Epithelial cell of proximal tubule (primary cell): ENCODE results near the gene EIF3I. TPM values are rescaled to one million over a fixed set of nuclear protein-coding genes. Genes with fewer than 3 reads are reported as not detected.

ENCODE experiments used
- DNase-seq: peaks from one replicate; pipeline ENCODE4 v3.0.0-alpha.2; 2011; ENCODE audit warnings: low read depth
- H3K4me3 ChIP-seq: 2 replicates; pipeline ENCODE4 v1.5.1; 2011; ENCODE audit warnings: low read depth, mild to moderate bottlenecking, low read length
- total RNA-seq: library from RNA; depleted of rRNA; stranded (reverse); fragments of >200 nt; gene quantifications from 2 replicates; pipeline ENCODE4 v1.2.3, GENCODE V29; 2015
- TF ChIP-seq, protein P1 (sequence below): conservative IDR thresholded peaks from 2 replicates; pipeline ENCODE4 v1.5.1; 2012; ENCODE audit warnings: low read depth, mild to moderate bottlenecking, low read length

Gene EIF3I
- total RNA-seq, 1 donor from 2014 or later: 338 TPM

DNA sequence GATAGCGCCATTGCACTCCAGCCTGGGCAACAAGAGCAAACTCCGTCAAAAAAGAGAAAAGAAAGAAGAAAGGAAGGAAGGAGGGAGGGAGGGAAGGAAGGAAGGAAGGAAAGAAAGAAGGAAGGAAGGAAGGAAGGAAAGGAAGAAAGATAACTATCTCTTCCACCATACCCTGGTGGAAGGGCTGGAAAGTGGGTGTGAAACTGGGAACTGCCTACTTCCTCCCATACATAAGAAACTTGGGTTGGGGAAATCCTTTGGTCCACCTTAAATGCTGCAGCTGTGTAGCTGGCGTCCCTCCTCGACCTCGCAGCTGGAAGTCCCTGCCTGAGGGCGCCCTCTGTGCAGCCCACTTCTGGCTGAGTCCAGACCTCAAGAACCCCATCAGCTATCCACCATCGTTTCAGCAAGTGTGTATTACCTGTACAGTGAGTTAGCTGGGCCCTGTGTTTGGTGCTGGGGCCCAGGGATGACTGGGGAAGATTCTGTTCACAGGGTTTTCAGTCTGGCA, 20.2 kb downstream of the EIF3I start:
- TF ChIP-seq, protein P1, sequence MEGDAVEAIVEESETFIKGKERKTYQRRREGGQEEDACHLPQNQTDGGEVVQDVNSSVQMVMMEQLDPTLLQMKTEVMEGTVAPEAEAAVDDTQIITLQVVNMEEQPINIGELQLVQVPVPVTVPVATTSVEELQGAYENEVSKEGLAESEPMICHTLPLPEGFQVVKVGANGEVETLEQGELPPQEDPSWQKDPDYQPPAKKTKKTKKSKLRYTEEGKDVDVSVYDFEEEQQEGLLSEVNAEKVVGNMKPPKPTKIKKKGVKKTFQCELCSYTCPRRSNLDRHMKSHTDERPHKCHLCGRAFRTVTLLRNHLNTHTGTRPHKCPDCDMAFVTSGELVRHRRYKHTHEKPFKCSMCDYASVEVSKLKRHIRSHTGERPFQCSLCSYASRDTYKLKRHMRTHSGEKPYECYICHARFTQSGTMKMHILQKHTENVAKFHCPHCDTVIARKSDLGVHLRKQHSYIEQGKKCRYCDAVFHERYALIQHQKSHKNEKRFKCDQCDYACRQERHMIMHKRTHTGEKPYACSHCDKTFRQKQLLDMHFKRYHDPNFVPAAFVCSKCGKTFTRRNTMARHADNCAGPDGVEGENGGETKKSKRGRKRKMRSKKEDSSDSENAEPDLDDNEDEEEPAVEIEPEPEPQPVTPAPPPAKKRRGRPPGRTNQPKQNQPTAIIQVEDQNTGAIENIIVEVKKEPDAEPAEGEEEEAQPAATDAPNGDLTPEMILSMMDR: no peak
- no peak for DNase-seq
- H3K4me3 ChIP-seq: no peak overlapping the region

DNA sequence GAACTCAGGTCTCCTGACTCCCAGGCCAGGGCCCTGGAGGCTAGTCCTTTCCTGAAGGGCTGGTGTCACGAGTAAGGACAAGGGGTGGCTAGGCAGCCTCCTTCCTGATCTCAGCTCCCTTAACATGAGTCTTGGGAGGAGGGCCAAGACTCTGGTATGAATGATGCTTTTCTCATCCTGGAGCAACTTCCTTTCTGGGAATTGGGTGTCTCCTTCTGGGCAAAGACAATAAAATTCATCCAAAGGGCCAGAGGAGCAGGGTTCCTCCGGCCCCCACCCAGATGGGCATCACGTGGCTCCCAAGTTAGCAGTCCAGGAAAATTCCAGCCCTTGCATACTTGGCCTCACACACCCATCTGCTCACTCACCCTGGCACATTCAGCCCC, 24.7 kb downstream of the EIF3I start, which contains the start of gene FAM167B:
Gene FAM167B (plus strand): TSS at position 335 of the 386 bp plus-strand sequence. CDS start 200 bp downstream, outside the sequence.
- H3K4me3 ChIP-seq: no peak within 1 kb of the TSS
- TF ChIP-seq, protein P1: no peak
- no peak for DNase-seq

DNA sequence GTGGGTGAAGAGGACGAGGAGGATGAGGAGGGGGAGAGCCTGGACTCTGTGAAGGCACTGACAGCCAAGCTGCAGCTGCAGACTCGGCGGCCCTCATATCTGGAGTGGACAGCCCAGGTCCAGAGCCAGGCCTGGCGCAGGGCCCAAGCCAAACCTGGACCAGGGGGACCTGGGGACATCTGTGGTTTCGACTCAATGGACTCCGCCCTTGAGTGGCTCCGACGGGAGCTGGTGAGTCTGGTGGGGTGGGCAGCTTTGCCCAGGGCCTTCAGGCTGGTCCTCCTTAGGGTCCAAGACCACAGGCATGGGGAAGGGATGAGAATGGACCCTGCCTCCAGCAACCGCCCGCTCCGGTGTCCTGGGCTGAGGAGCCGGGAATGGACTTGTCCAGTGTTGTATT, 25.2 kb downstream of the EIF3I start:
- H3K4me3 ChIP-seq: no peak overlapping the region
- TF ChIP-seq, protein P1: no peak
- no peak for DNase-seq

DNA sequence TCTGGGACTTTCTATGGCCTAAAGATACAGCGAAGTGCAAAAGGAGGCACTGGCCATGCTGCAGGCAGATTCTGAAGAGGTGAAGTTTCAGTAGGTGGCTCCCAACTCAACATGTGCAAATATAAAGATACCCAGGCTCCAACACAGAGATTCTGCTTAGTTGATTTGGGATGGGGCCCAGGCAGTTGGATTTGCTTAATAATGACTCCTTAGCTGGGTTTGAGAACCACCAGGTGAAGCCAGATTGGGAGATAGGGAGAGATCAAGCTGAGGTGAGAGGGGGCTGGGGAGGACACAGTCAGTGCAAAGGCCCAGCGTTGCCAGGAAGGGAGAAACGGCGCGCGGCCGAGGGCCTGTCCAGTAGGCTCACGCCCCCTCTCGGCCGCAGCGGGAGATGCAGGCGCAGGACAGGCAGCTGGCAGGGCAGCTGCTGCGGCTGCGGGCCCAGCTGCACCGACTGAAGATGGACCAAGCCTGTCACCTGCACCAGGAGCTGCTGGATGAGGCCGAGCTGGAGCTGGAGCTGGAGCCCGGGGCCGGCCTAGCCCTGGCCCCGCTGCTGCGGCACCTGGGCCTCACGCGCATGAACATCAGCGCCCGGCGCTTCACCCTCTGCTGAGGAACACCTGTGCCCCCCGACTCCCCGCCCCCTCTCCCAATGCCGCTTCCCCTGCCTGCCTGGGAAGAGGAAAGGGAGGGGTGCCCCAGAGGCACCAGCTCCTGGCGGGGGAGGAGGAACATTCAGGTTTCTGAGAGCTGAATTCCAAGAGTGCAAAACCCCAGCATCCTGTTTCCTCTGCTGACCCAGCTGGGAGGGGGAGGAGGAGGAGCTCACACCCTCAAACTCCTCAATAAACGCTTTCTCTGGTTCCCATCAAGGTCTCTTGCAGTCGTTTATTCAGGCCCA, 26.0 kb downstream of the EIF3I start:
- no peak for DNase-seq
- no peak overlapping the region for H3K4me3 ChIP-seq
- TF ChIP-seq, protein P1: peak; percentile 78

DNA sequence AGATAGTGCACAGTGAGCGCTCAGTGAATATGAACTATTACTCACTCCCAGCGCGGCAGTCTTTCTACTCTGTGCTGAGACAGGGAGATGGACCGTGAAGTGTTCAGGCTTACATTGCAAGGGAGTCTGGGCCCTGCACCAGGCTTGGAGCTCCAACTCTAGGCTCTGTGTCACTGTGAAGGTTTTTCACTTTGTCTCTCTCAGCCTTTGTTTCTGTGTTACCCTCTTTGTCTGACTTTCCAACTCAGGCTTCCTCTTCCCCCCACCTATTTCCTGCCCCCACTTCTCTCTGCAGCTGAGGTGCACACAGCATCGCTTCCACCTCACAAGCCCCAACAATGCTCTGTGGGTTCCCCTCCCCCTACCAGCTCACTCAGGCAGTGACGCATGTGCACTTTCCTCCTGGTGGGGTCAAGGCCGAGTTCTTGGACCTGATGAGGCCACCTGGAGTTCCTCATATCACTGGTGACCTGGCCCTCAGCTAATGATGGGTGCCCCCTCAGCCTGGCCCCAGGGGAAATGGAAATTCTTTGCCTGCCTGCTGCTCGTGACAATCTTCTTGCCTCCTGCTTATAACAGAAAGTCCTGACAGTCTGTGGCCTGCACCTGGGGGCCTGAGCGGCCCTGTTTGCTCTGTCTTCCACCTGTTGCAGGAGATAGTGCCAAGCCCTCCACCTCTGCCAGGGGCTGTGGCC, 27.8 kb downstream of the EIF3I start:
- no peak overlapping the region for H3K4me3 ChIP-seq
- TF ChIP-seq, protein P1: no peak
- DNase-seq: no peak

DNA sequence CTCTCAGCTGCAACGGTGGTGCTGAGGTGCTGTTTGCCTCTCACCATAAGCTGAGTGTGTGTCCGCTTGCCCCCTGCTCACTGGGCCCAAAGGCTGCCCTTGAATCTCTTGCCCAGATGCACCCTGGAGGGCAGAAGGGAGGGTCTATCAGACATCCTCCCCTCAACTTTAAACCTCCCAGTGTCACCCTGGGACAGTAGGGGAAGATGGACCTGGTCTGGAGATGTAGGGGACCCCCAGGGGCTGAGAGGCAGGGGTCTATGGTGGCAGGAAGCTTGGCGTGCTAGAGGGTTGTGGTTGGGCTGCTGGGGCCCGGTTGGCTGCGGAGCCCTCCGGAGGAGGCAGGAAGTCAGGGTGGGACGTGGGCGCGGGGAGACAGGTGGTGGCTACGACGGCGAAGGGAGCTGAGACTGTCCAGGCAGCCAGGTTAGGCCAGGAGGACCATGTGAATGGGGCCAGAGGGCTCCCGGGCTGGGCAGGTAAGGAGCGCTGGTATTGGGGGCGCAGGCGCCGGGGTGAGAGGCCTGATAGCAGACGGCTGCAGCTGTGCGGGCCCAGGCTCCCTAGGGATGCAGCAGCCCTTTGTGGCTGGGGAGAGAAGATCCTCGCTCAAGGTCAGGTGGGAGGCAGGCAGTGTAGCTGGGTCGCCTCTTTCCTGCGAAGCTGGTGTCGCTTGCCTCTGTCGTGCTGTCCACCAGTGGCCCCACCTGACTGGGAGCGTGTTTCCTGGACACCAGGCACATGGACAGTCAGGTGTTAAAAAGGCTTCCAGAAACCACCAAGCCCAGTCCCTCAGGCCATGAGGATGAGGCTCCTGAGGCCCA, 28.9 kb downstream of the EIF3I start, which contains the start of gene LCK:
Gene LCK (plus strand): TSS at position 373 of the 824 bp plus-strand sequence. CDS start 23,065 bp downstream, outside the sequence.
- no peak within 1 kb of the TSS for H3K4me3 ChIP-seq
- DNase-seq: no peak
- TF ChIP-seq, protein P1: no peak
